Skeletal muscle satellite cell (primary cell): ENCODE data around the gene ABCC1.

Experiments used
- H3K27me3 ChIP-seq: 2 replicates; pipeline ENCODE4 v1.7.0; 2013; ENCODE audit warnings: low read length; ENCODE audit not compliant: control insufficient read depth, insufficient read depth
- H3K36me3 ChIP-seq: 2 replicates; pipeline ENCODE4 v1.7.0; 2013; ENCODE audit warnings: mild to moderate bottlenecking, control low read depth, low read length; ENCODE audit not compliant: insufficient read depth
- H3K4me1 ChIP-seq: 2 replicates; pipeline ENCODE4 v1.7.0; 2013; ENCODE audit warnings: low read length; ENCODE audit not compliant: control insufficient read depth, insufficient read depth
- H3K4me2 ChIP-seq: 2 replicates; pipeline ENCODE4 v1.7.0; 2013; ENCODE audit warnings: mild to moderate bottlenecking, low read length
- H3K4me3 ChIP-seq: 2 replicates; pipeline ENCODE4 v1.7.0; 2013; ENCODE audit warnings: low read length
- H3K9ac ChIP-seq: 2 replicates; pipeline ENCODE4 v1.7.0; 2013; ENCODE audit warnings: mild to moderate bottlenecking, low read depth, low read length, moderate library complexity
- H3K9me3 ChIP-seq: replicated peaks from 2 replicates; pipeline ENCODE4 v1.7.0; 2013; ENCODE audit warnings: mild to moderate bottlenecking, control low read depth, low read length

Gene ABCC1

GRCh38 chr16:16045296-16045695 is 95.9 kb downstream of the ABCC1 start:
- Histone ChIP-seq H3K9ac (no peak overlapping the region), H3K4me1 (peaks cover 12% of the 10 kb centered on the region), H3K4me2 (no peak overlapping the region), H3K27me3 (no peaks in the 10 kb centered on the region), H3K4me3 (no peak overlapping the region), H3K36me3 (peaks cover 71% of the 10 kb centered on the region), H3K9me3 (no peaks in the 10 kb centered on the region)

- H3K4me3 ChIP-seq = no peak overlapping the region
- H3K9me3 ChIP-seq = no peaks in the 10 kb centered on the region
- no peak overlapping the region for H3K9ac ChIP-seq
- no peak overlapping the region for H3K4me2 ChIP-seq
- peaks cover 75% of the 10 kb centered on the region for H3K36me3 ChIP-seq
- peaks cover 12% of the 10 kb centered on the region for H3K4me1 ChIP-seq
- H3K27me3 ChIP-seq = no peaks in the 10 kb centered on the region
Observed at GRCh38 chr16:16045879-16046278, 96.5 kb downstream of the ABCC1 start.

- Histone ChIP-seq H3K9me3 (no peaks in the 10 kb centered on the region), H3K4me1 (peaks cover 5% of the 10 kb centered on the region), H3K27me3 (no peaks in the 10 kb centered on the region), H3K36me3 (peaks cover 82% of the 10 kb centered on the region), H3K9ac (no peak overlapping the region), H3K4me2 (no peak overlapping the region), H3K4me3 (no peak overlapping the region)
Observed at GRCh38 chr16:16047761-16048160, 98.3 kb downstream of the ABCC1 start.

GRCh38 chr16:16048904-16049582 is 99.6 kb downstream of the ABCC1 start:
- peaks cover 84% of the 10 kb centered on the region for H3K36me3 ChIP-seq
- peaks cover 5% of the 10 kb centered on the region for H3K4me1 ChIP-seq

GRCh38 chr16:16050106-16050505 is 100.7 kb downstream of the ABCC1 start:
- H3K9me3 ChIP-seq = no peaks in the 10 kb centered on the region
- no peaks in the 10 kb centered on the region for H3K27me3 ChIP-seq
- no peak overlapping the region for H3K9ac ChIP-seq
- H3K4me2 ChIP-seq = no peak overlapping the region
- peaks cover 83% of the 10 kb centered on the region for H3K36me3 ChIP-seq
- H3K4me3 ChIP-seq = no peak overlapping the region
- peaks cover 5% of the 10 kb centered on the region for H3K4me1 ChIP-seq

More at GRCh38 chr16:16048904-16049582, 99.6 kb downstream of the ABCC1 start:
- Histone ChIP-seq H3K4me3 (no peak overlapping the region), H3K4me2 (no peak overlapping the region), H3K27me3 (no peaks in the 10 kb centered on the region), H3K9ac (no peak overlapping the region), H3K9me3 (no peaks in the 10 kb centered on the region)

DNA sequence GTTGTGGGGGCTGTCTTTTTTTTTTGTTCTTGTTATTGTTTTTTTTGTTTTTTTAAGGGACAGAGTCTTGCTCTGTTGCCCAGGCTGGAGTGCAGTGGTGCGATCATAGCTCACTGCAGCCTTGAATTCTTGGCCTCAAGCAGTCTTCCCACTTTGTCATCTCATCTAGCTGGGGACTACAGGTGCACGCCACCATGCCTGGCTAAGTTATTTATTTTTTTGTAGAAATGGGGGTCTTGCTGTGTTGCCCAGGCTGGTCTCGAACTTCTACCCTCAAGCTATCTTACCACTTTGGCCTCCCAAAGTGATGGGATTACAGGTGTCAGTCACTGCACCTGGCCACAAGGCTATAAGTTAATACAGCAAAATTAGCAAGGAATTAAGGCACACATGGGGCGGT is 101.7 kb downstream of the ABCC1 start:
- Histone ChIP-seq H3K36me3 (peaks cover 82% of the 10 kb centered on the region), H3K27me3 (no peaks in the 10 kb centered on the region), H3K4me2 (no peak overlapping the region), H3K9me3 (no peaks in the 10 kb centered on the region), H3K4me3 (no peak overlapping the region), H3K4me1 (no peaks in the 10 kb centered on the region), H3K9ac (no peak overlapping the region)

DNA sequence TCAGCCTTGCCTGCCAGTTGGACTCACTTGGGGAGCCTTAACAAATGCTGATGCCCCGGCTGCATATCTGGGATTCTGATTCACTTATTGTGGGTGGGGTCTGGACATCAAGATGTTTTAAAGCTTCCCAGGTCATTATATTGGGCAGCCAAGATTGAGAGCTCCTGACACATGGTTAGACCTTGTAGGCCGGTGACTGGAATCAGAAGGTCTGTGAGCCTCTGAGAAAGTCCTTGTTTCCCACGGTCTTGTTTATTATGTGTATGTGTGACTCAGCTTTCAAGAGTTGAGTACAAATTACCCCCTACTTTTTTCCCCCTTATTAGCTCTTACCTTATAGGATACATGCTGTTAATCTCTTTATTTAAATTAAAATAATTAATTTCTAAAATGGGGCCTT is 103.5 kb downstream of the ABCC1 start:
- H3K36me3 ChIP-seq = peaks cover 81% of the 10 kb centered on the region

GRCh38 chr16:16057102-16057501 is 107.7 kb downstream of the ABCC1 start:
- Histone ChIP-seq H3K9me3 (no peaks in the 10 kb centered on the region), H3K36me3 (peaks cover 69% of the 10 kb centered on the region), H3K4me3 (no peak overlapping the region), H3K4me1 (no peaks in the 10 kb centered on the region), H3K4me2 (no peak overlapping the region), H3K27me3 (no peaks in the 10 kb centered on the region), H3K9ac (no peak overlapping the region)

More for the DNA sequence above, 103.5 kb downstream of the ABCC1 start:
- no peaks in the 10 kb centered on the region for H3K4me1 ChIP-seq
- H3K9ac ChIP-seq = no peak overlapping the region
- no peaks in the 10 kb centered on the region for H3K27me3 ChIP-seq
- H3K4me2 ChIP-seq = no peak overlapping the region
- no peaks in the 10 kb centered on the region for H3K9me3 ChIP-seq
- no peak overlapping the region for H3K4me3 ChIP-seq

DNA sequence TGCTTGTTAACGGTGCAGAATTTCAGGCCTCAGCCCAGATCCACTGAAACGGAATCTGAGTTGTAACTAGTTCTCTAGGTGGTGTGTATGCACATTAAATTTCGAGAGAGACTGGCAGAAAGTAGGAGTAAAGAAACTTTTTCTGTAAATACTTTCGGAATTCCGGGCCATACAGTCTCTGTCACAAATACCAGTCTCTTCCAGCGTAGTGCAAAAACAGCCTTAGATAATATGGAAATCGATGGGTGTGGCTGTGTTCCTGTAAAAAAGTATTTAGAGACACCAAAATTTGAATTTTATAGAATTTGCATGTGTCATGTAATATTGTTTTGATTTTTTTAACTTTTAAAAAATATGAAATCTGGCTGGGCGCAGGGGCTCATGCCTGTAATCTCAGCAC is 109.7 kb downstream of the ABCC1 start:
- H3K4me2 ChIP-seq = no peak overlapping the region
- H3K9ac ChIP-seq = no peak overlapping the region
- peaks cover 65% of the 10 kb centered on the region for H3K36me3 ChIP-seq
- H3K4me1 ChIP-seq = no peaks in the 10 kb centered on the region
- no peaks in the 10 kb centered on the region for H3K27me3 ChIP-seq
- H3K4me3 ChIP-seq = no peak overlapping the region
- no peaks in the 10 kb centered on the region for H3K9me3 ChIP-seq

DNA sequence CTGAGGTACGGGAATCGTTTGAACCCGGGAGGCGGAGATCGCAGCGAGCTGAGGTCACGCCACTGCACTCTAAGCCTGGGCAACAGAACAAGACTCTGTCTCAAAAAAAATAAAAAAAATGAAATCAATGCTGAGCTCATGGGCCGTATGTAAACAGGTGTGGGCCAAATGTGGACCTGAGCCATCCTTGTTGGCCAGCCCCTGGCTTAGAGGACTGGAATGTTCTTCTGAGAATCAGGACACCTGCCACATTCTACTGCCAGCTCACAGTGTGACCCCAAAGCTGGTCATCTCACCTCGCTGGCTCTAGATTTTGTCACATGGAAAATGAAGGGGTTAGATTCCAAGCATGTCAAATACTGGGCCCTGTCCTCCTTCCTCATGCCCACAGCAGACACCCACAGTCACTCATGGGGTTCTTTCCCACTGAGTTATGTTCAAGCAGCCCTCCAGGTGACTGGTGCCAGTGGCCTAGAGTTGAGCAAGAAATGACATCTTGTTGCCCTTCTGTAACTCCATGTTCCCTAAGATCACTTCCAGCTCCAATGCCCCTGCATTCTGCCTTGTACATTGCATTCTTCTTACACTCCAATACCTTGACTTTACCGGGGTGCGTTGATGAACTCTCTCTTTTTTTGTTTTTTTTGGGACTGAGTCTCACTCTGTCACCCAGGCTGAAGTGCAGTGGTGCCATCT is 110.6 kb downstream of the ABCC1 start:
- H3K4me1 ChIP-seq = no peaks in the 10 kb centered on the region
- H3K36me3 ChIP-seq = peaks cover 61% of the 10 kb centered on the region
- H3K4me2 ChIP-seq = no peak overlapping the region
- no peaks in the 10 kb centered on the region for H3K27me3 ChIP-seq
- no peak overlapping the region for H3K9ac ChIP-seq
- no peaks in the 10 kb centered on the region for H3K9me3 ChIP-seq
- no peak overlapping the region for H3K4me3 ChIP-seq

DNA sequence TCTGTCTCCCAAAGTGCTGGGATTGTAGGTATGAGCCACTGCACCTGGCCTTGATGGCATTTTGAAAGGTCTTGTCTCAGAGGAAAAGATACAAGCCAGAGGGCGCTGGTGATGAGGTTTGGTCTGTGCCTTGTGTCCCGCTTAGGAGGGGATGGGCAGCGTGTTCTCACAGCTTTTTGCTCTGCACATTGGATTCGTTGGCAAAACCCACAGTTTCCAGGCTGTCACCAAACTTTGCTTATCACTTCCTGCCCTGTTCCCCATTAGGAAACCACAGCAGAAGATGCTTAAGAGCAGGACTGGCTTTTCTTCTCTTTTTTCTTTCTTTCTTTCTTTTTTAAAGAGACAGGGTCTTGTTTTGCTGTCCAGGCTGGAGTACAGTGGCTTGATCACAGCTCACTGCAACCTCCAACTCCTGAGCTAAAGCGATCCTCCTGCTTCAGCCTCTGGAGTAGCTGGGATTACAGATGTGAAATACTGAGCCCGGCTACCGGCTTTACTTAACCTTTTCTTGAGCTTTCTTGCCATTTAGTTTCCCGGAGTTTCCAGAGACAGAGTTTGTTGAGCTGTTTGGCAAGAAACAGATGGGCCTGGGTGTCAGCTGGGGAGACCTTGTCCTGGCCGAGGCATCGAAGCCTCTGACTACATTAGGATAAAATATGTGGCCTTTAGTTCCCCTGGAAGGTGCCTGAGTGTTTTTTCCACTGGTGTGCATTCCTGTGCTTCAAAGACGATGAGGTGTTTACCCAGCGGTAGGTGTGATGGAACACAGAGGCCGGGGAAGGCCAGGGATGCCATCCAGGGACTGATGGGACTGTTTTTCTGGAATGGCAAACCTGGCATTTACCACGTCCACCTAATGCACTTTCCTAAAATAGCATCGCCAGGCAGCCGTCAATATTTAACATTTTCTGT is 112.9 kb downstream of the ABCC1 start:
- Histone ChIP-seq H3K27me3 (no peaks in the 10 kb centered on the region), H3K9ac (no peak overlapping the region), H3K9me3 (no peaks in the 10 kb centered on the region), H3K4me2 (no peak overlapping the region), H3K4me3 (no peak overlapping the region), H3K4me1 (no peaks in the 10 kb centered on the region), H3K36me3 (peaks cover 48% of the 10 kb centered on the region)
